ENCODE data around the gene ZGPAT.

GRCh38 chr20:63708301-63709148, 686 bp downstream of the ZGPAT start:
- TF ChIP-seq POLR2A (IDR thresholded peaks at IDR 0.05; ENCODE audit: low read length) (no peak), GATA1 (IDR thresholded peaks at IDR 0.05; ENCODE audit: low read depth, low read length) (no peak)

Measured in erythroblast (primary cell).